ENCODE data around the gene GPR15.

Gene GPR15

GRCh38 chr3:98531622-98532274 is at the start of gene GPR15:
GPR15 (plus strand) TSS chr3:98531978; CDS start chr3:98532034, 56 bp downstream.
- in situ Hi-C loops (cut with MboI; ENCODE audit: low sequenced_read_pairs) = no loop called here

- in situ Hi-C loops (cut with MboI; ENCODE audit: low sequenced_read_pairs) = no loop called here
Measured at GRCh38 chr3:98482717-98483482, 48.9 kb upstream of the GPR15 start.

DNA sequence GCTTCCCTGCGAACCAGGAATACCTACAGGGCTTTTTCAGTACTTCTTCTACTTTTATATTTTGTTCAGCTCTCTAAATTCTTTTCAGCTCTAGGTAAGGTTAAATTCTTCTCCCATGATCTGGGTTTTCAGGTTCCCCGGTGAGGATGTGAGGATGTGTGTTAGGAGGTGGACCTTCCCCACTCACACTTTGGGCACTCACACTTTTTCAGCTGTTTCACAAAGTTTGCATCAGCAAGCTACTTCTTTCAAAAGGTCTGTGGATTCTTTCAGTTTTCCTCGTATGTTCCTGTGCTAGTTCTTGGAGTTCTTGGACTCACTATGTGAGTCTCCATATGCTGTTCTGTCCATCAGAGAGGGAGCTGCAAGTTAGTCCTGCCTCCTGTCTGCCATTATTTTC is 48.2 kb upstream of the GPR15 start:
- in situ Hi-C loops (cut with MboI; ENCODE audit: low sequenced_read_pairs) = no loop called here

DNA sequence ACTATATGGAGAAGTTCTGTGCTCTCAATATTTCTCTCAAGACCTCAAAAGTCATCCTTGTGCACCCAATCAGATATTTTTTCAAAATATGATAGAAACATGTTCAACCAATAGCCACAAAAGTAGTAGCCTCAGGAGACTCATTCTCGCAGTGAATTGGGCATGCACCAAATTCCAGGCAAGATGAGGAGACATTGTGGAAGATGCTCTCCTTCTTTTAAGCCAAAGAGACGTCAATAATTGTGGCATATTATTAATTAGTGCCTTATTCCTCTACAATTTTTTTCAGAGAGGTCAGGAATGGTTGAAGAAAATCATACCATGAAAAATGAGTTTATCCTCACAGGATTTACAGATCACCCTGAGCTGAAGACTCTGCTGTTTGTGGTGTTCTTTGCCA is 34.4 kb upstream of the GPR15 start, which contains the start of gene OR5K2:
Gene OR5K2, plus strand, starts transcription at position 301 of the 400 bp plus-strand sequence. Its CDS starts 0 bp downstream, at position 301.
- in situ Hi-C loops (cut with MboI; ENCODE audit: low sequenced_read_pairs) = no loop called here

DNA sequence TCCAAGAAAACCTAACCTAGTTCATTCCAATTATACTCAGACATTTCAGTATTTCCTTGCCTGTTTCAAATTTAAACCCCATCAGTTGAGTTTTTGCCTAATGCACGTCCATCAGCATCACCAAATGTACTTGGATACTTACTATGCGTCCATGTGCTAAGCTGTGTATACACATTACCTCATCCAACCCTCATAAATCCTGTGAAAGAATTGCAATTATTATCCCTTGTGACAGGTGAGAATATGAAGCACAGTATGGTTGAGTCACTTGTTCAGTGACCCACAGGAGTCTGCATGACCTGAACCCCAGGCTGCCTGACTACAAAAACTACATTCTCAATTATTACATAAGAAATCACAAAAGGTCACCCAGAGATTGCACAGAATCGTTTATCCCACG is 31.8 kb upstream of the GPR15 start:
- in situ Hi-C loops (cut with MboI; ENCODE audit: low sequenced_read_pairs) = no loop called here

- in situ Hi-C loops (cut with MboI; ENCODE audit: low sequenced_read_pairs) = no loop called here
Measured at GRCh38 chr3:98501270-98501669, 30.5 kb upstream of the GPR15 start.

GRCh38 chr3:98501863-98502576 is 29.8 kb upstream of the GPR15 start:
- in situ Hi-C loops (cut with MboI; ENCODE audit: low sequenced_read_pairs) = no loop called here

DNA sequence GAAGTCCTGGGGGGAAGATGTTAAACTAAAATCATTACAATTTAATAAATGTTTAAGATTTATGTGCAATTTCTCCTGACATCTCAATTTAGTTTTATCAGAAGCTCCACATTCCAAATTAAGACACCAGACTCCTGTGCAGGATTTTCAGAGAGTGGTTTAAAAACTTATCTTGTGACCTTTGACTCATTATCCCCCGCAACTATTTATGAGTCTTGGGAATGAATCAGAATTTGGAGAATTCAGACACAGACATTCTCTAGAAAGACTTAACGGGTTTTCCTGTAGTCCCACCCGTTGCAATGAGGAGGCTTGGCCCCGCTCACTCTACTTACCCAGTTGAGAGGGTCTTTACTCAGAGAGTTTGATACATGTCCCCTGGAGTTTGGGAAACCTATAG is 27.2 kb upstream of the GPR15 start:
- in situ Hi-C loops (cut with MboI; ENCODE audit: low sequenced_read_pairs) = no loop called here

GRCh38 chr3:98508582-98508981 is 23.2 kb upstream of the GPR15 start:
- in situ Hi-C loops (cut with MboI; ENCODE audit: low sequenced_read_pairs) = no loop called here

DNA sequence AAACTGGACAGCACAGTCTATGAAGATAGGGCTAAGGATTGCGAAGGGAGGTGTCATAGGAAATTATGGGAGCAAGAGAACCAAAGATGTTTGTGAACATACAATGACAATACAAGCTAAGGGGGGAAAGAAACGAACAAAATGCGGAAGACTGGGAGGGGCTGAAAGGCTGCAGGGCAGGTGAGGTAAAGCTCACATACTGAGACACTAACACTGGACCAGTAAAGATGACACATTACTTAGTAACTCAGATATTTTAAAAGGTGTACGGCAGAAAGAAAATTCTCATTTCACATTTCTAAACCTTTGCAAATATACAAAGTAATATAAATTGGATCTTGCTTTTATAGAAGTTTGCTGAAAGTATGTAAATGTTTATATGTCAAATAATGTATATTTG is 19.2 kb upstream of the GPR15 start:
- in situ Hi-C loops (cut with MboI; ENCODE audit: low sequenced_read_pairs) = no loop called here

- in situ Hi-C loops (cut with MboI; ENCODE audit: low sequenced_read_pairs) = no loop called here
Measured at GRCh38 chr3:98513091-98513511, 18.7 kb upstream of the GPR15 start.

DNA sequence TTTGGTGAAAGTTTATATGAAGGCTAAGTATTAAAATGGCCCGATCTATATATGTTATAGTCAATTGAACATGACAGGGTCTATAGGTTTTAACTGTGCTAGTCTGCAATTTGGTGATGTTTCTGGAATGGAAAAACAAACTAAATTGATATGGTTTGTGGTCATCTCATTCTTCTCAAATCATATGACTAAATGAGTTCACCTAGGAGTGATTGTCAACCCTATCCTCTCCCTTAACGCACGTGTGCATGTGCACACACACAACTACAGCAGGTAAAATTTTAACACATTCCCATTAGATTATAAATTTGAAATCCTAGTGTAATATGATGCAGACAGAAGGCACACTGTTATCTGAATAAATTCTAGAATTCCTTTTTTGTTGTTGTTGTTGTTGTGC is 18.0 kb upstream of the GPR15 start:
- in situ Hi-C loops (cut with MboI; ENCODE audit: low sequenced_read_pairs) = no loop called here

DNA sequence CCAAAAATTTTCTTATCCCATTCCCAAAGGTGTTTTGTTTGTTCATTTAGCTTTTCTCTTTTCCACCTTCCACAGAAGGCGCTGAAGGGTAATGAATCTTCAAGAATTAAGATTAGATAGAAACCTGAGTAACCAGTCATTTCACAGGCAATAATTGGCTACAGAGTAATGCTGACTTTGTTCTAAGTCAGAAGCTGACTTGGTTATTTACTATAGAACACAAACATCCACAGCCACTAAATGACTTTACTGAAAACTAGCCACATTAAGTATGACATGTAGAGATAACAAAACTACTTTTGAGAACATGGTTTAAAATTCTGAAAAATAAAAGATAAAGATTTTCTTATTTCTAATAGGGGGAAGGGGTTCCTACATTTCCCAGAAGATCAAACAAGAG is 16.8 kb upstream of the GPR15 start:
- in situ Hi-C loops (cut with MboI; ENCODE audit: low sequenced_read_pairs) = no loop called here

- in situ Hi-C loops (cut with MboI; ENCODE audit: low sequenced_read_pairs) = no loop called here
Measured at GRCh38 chr3:98518816-98519215, 13.0 kb upstream of the GPR15 start.

DNA sequence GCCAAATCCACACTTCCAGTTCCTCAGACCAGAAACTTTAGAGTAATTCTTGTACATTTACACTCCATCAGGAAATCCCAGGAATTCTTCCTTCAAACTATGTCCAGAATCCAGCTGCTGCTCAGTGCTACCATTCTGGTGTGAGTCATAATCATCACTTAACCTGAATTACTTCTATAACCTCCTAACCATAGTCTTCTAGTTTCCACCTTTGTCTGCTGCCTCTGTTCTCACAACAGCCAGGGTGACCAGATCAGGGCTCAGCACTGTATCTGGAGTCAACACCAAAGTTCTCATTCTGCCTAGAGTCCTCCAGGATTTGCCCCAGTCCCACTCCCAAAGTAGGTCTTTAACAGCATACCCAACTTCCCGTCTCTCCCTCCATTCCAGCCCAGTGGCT is 12.4 kb upstream of the GPR15 start:
- in situ Hi-C loops (cut with MboI; ENCODE audit: low sequenced_read_pairs) = no loop called here

- in situ Hi-C loops (cut with MboI; ENCODE audit: low sequenced_read_pairs) = no loop called here
Measured at GRCh38 chr3:98521897-98522543, 9.8 kb upstream of the GPR15 start.

GRCh38 chr3:98522544-98523281 is 9.1 kb upstream of the GPR15 start, which contains the start of gene CLDND1:
CLDND1 (minus strand) TSS chr3:98522902; CDS start chr3:98521424, 1,478 bp downstream.
- in situ Hi-C loops (cut with MboI; ENCODE audit: low sequenced_read_pairs) = no loop called here

DNA sequence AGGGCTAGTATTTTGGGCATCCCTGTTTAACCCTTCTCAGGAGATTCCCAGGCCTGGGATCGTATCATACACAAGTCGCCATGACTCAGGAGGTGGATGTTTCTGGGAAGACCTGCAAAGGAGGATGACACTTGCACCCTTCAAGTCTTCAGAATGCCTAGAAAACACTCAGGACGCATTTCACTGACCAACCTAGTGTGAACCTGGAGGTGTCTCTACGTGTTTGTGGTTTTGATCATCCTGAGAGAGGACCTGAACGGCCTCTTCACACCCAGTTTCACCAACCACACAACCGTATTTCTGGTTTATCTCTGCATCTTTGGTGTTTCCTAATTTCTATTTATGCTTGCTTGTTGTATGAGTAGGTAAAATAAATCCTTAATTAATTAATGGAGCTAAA is 6.3 kb upstream of the GPR15 start:
- in situ Hi-C loops (cut with MboI; ENCODE audit: low sequenced_read_pairs) = no loop called here

- in situ Hi-C loops (cut with MboI; ENCODE audit: low sequenced_read_pairs) = no loop called here
Measured at GRCh38 chr3:98528474-98529346, 3.1 kb upstream of the GPR15 start.
